ENCODE data around the gene ZNF684.

Gene ZNF684

GRCh38 chr1:40562185-40562584 lies 30.7 kb downstream of the ZNF684 start:
- Histone ChIP-seq H3K4me3 (ENCODE audit: low read length, poor library complexity, severe bottlenecking) (no peak overlapping the region), H3K4me1 (ENCODE audit: insufficient read depth, low read length, poor library complexity, severe bottlenecking) (no peaks in the 10 kb centered on the region), H3K27me3 (ENCODE audit: insufficient read depth, low read length, poor library complexity, severe bottlenecking) (no peaks in the 10 kb centered on the region), H4K20me1 (ENCODE audit: insufficient read depth, low read length, poor library complexity, severe bottlenecking) (no peaks in the 10 kb centered on the region), H3K9me3 (ENCODE audit: insufficient read depth, low read depth, low read length) (no peaks in the 10 kb centered on the region), H2AFZ (ENCODE audit: low read length) (no peak overlapping the region), H3F3A (ENCODE audit: low read depth) (no peaks in the 10 kb centered on the region), H3K79me2 (ENCODE audit: insufficient read depth, low read length) (no peaks in the 10 kb centered on the region), H3K9me2 (replicated peaks; ENCODE audit: low read depth, low read length) (no peaks in the 10 kb centered on the region), H3K4me2 (ENCODE audit: low read depth, low read length, poor library complexity, severe bottlenecking) (no peak overlapping the region), H3K9ac (ENCODE audit: low read depth, low read length, poor library complexity, severe bottlenecking) (no peak overlapping the region), H3K36me3 (ENCODE audit: insufficient read depth, low read length) (no peaks in the 10 kb centered on the region)
- no peak for TF ChIP-seq CTCF (conservative IDR thresholded peaks at IDR 0.05; ENCODE audit: low read length)
- no peak for TF ChIP-seq EZH2phosphoT487 (IDR thresholded peaks at IDR 0.05; ENCODE audit: borderline replicate concordance)

GRCh38 chr1:40563266-40563665 lies 31.8 kb downstream of the ZNF684 start:
- no peaks in the 10 kb centered on the region for H3K9me2 ChIP-seq (replicated peaks; ENCODE audit: low read depth, low read length)
- no peaks in the 10 kb centered on the region for H4K20me1 ChIP-seq (ENCODE audit: insufficient read depth, low read length, poor library complexity, severe bottlenecking)
- no peak overlapping the region for H3K4me2 ChIP-seq (ENCODE audit: low read depth, low read length, poor library complexity, severe bottlenecking)
- no peaks in the 10 kb centered on the region for H3K27me3 ChIP-seq (ENCODE audit: insufficient read depth, low read length, poor library complexity, severe bottlenecking)
- H3K4me1 ChIP-seq (ENCODE audit: insufficient read depth, low read length, poor library complexity, severe bottlenecking), result no peaks in the 10 kb centered on the region
- H3K4me3 ChIP-seq (ENCODE audit: low read length, poor library complexity, severe bottlenecking), result no peak overlapping the region
- no peaks in the 10 kb centered on the region for H3F3A ChIP-seq (ENCODE audit: low read depth)
- no peak overlapping the region for H3K9ac ChIP-seq (ENCODE audit: low read depth, low read length, poor library complexity, severe bottlenecking)
- no peaks in the 10 kb centered on the region for H3K36me3 ChIP-seq (ENCODE audit: insufficient read depth, low read length)
- no peaks in the 10 kb centered on the region for H3K79me2 ChIP-seq (ENCODE audit: insufficient read depth, low read length)
- no peak overlapping the region for H2AFZ ChIP-seq (ENCODE audit: low read length)
- H3K9me3 ChIP-seq (ENCODE audit: insufficient read depth, low read depth, low read length), result no peaks in the 10 kb centered on the region
- TF ChIP-seq EZH2phosphoT487 (IDR thresholded peaks at IDR 0.05; ENCODE audit: borderline replicate concordance) (no peak), CTCF (conservative IDR thresholded peaks at IDR 0.05; ENCODE audit: low read length) (no peak)

- no peaks in the 10 kb centered on the region for H3K4me1 ChIP-seq (ENCODE audit: insufficient read depth, low read length, poor library complexity, severe bottlenecking)
- no peaks in the 10 kb centered on the region for H3K9me3 ChIP-seq (ENCODE audit: insufficient read depth, low read depth, low read length)
- no peak overlapping the region for H3K9ac ChIP-seq (ENCODE audit: low read depth, low read length, poor library complexity, severe bottlenecking)
- no peak overlapping the region for H3K4me2 ChIP-seq (ENCODE audit: low read depth, low read length, poor library complexity, severe bottlenecking)
- H4K20me1 ChIP-seq (ENCODE audit: insufficient read depth, low read length, poor library complexity, severe bottlenecking), result no peaks in the 10 kb centered on the region
- no peaks in the 10 kb centered on the region for H3F3A ChIP-seq (ENCODE audit: low read depth)
- H3K9me2 ChIP-seq (replicated peaks; ENCODE audit: low read depth, low read length), result no peaks in the 10 kb centered on the region
- no peaks in the 10 kb centered on the region for H3K79me2 ChIP-seq (ENCODE audit: insufficient read depth, low read length)
- H3K27me3 ChIP-seq (ENCODE audit: insufficient read depth, low read length, poor library complexity, severe bottlenecking), result no peaks in the 10 kb centered on the region
- H2AFZ ChIP-seq (ENCODE audit: low read length), result no peak overlapping the region
- no peak for TF ChIP-seq CTCF (conservative IDR thresholded peaks at IDR 0.05; ENCODE audit: low read length)
- no peak for TF ChIP-seq EZH2phosphoT487 (IDR thresholded peaks at IDR 0.05; ENCODE audit: borderline replicate concordance)
- H3K36me3 ChIP-seq (ENCODE audit: insufficient read depth, low read length), result no peaks in the 10 kb centered on the region
- no peak overlapping the region for H3K4me3 ChIP-seq (ENCODE audit: low read length, poor library complexity, severe bottlenecking)
These were observed 33.1 kb downstream of the ZNF684 start for GRCh38 chr1:40564506-40564905.
